Measurements from ENCODE around the gene EMP2. TPM values are rescaled to one million over a fixed set of nuclear protein-coding genes. Genes with fewer than 3 reads are reported as not detected.

Gene EMP2
- total RNA-seq, 2 experiments from 2014 or later = not detected

DNA sequence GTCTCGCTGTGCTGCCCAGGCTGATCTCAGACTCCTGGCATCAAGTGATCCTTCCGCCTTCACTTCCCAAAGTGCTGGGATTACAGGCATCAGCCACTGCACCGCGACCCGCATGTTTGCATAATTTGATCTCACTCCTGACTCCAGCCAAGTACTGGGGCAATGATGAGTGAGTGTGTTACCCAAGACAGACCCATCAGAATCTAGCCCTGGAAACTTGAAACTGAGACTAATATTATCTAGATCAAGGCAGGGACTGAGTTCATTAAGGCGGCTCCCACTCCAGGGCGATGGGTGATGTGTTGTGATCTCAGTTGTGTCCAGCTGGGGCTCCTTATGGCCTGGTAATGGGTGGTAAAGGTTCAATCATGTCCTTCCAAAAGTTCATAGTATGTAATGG, 53.4 kb downstream of the EMP2 start:
- Mint-ChIP-seq H3K36me3 (no peaks in the 10 kb centered on the region), H3K27me3 (no peaks in the 10 kb centered on the region), H3K4me1 (peaks cover 4% of the 10 kb centered on the region), H3K27ac (no peak overlapping the region), H3K9me3 (no peaks in the 10 kb centered on the region), H3K4me3 (no peak overlapping the region)
- DNase-seq (no peak), ATAC-seq (ENCODE audit: low read depth) (no peak)
- POLR2A ChIA-PET = no interaction called here

DNA sequence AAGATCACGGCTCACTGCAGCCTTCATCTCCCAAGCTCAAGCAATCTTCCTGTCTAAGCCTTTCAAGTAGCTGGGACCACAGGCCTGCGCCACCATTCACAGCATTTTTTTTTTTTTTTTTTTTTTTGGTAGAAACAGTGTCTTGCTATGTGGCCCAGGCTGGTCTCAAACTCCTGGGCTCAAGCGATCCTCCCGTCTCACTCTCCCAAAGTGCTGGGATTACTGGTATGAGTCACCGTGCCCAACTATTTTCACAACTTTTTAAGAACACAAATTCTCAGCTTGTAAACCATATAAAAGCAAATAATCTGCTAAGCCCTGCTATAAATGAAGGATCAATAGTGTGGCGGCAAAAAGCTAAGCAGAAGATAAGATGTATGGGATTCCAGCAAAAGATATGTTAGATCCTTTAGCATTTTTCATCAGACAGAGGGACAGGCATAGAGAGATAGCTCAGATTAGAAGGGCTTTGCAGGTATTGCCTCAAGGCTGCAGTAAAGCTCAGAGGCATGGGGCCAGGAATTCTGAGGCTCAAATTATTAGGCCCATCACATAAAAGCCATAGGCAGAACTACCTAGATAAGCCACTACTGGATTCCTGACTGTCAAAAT, 55.1 kb downstream of the EMP2 start:
- ATAC-seq (ENCODE audit: low read depth) (no peak), DNase-seq (no peak)
- no peak overlapping the region for H3K4me3 Mint-ChIP-seq
- no peak overlapping the region for H3K27ac Mint-ChIP-seq
- POLR2A ChIA-PET = no interaction called here
- H3K36me3 Mint-ChIP-seq = no peaks in the 10 kb centered on the region
- no peaks in the 10 kb centered on the region for H3K9me3 Mint-ChIP-seq
- peaks cover 4% of the 10 kb centered on the region for H3K4me1 Mint-ChIP-seq
- no peaks in the 10 kb centered on the region for H3K27me3 Mint-ChIP-seq

DNA sequence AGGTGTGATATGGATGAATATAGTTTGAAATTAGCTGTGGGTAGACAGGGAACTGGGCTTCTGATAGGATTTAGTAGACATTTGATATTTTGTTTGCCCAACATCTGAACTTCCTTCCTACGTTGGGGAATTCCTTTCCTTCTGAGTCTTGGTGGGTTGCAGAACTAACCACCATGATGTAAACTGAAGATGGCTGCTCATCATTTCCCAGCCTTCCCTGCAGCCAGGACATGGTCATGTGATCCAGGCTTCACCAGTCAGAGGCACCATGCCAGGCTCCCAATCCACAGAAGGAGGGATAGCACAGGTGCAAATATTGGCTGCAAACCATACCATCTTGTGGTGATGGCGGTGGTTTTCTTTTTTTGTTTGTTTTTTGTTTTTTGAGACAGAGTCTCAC, 57.4 kb downstream of the EMP2 start:
- Mint-ChIP-seq H3K27ac (no peak overlapping the region), H3K4me3 (no peak overlapping the region)
- no peak for ATAC-seq (ENCODE audit: low read depth)

DNA sequence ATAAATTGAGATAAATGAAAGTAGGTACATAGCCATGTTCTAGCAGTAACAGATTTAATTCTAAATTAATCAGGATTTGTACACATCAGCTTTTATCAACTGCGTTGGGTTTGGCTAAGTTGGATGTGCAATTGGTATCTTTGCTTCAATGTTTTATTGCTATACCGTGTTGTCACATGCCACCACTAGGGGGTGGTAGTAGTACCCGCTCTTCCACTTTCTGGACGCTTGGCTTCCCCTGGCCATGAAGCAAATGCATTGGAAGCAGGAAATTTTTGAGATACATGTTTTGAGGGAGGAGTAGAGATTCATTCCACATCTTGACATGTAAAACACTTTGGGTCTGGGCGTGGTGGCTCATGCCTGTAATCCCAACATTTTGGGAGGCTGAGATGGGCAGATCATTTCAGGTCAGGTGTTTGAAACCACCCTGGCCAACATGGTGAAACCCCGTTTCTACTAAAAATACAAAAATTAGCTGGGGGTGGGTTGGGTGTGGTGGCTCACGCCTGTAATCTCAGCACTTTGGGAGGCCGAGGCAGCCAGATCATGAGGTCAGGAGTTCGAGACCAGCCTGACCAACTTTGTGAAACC, 58.6 kb downstream of the EMP2 start:
- POLR2A ChIA-PET = no interaction called here
- no peak overlapping the region for H3K27ac Mint-ChIP-seq
- no peaks in the 10 kb centered on the region for H3K4me1 Mint-ChIP-seq
- H3K36me3 Mint-ChIP-seq = no peaks in the 10 kb centered on the region
- no peak overlapping the region for H3K4me3 Mint-ChIP-seq
- H3K9me3 Mint-ChIP-seq = no peaks in the 10 kb centered on the region
- no peaks in the 10 kb centered on the region for H3K27me3 Mint-ChIP-seq
- no peak for ATAC-seq (ENCODE audit: low read depth)
- DNase-seq = no peak

More for the DNA sequence above, 57.4 kb downstream of the EMP2 start:
- POLR2A ChIA-PET = interaction anchor here (0.6 kb wide), 1 partner anchor 117 kb away, joined by 4 read pairs; no protein-coding TSS in a partner anchor
- Mint-ChIP-seq H3K36me3 (no peaks in the 10 kb centered on the region), H3K4me1 (no peaks in the 10 kb centered on the region), H3K9me3 (no peaks in the 10 kb centered on the region), H3K27me3 (no peaks in the 10 kb centered on the region)
- no peak for DNase-seq

DNA sequence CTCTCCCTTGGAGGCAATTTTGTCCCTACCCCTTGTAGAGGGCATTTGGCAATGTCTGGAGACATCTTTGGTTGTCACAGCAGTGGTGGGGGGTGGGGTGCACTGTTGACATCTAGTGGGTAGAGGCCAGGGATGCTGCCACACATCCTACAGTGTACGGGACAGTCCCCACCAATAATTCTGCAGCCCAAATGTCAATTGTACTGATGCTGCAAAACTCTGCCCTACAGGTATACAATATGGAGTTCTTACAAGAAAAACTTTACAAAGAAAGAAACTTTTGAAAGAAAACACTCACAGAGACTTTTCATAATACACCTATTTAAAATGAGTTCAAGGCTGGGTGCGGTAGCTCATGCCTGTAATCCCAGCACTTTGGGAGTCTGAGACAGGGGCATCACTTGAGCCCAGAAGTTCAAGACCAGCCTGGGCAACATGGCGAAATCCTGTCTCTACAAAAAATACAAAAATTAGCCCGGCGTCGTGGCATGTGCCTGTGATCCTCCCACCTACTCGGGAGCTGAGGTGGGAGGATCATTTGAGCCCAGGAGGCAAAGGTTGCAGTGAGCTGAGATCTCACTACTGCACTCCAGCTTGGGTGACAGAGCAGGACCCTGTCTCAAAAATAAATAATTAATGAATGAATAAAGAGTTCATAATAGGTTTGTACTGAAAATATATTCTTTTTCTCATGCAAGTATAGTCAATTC, 59.4 kb downstream of the EMP2 start:
- no peaks in the 10 kb centered on the region for H3K36me3 Mint-ChIP-seq
- no peak overlapping the region for H3K4me3 Mint-ChIP-seq
- H3K9me3 Mint-ChIP-seq = no peaks in the 10 kb centered on the region
- H3K27ac Mint-ChIP-seq = no peak overlapping the region
- no peaks in the 10 kb centered on the region for H3K4me1 Mint-ChIP-seq
- DNase-seq (no peak), ATAC-seq (ENCODE audit: low read depth) (no peak)
- POLR2A ChIA-PET = no interaction called here
- H3K27me3 Mint-ChIP-seq = no peaks in the 10 kb centered on the region

DNA sequence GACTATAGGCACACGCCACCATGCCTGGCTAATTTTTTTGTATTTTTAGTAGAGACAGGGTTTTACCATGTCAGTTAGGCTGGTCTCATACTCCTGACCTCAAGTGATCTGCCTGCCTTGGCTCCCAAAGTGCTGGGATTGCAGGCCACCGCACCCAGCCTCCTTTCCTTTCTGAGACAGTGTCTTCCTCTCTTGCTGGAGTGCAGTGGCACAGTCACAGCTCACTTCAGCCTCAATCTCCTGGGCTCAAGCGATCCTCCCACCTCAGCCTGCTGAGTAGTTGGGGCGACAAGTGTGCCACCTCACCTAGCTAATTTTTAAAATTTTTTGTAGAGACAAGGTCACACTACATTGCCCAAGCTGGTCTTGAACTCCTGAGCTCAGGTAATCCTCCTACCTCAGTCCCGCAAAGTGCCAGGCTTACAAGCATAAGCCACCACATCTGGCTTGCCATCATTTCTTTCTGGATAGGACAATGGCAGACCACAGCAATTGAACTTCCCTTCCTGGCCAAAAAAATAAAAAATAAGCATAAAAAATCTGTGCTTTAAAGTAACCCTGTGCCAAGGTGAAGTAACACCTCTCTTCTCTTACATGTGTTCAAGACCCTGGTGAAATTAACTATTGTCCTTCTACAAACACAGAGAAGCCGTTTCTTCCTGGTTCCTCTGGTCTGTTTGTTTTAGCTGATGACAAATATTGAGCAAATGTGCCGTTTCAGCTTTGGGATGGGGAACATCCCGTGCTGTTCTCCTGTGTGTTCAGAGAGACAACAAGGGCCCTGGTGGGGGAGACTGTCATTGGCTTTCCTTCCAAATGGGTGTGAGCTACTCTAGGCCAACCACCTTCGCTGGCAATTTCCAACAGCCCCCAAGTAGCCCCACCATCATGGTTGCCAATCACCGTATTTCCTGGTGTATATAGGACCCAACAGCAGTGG, 60.2 kb downstream of the EMP2 start:
- H3K4me3 Mint-ChIP-seq = no peak overlapping the region
- H3K36me3 Mint-ChIP-seq = no peaks in the 10 kb centered on the region
- ATAC-seq (ENCODE audit: low read depth) (no peak), DNase-seq (no peak)
- POLR2A ChIA-PET = no interaction called here
- no peaks in the 10 kb centered on the region for H3K4me1 Mint-ChIP-seq
- H3K9me3 Mint-ChIP-seq = no peaks in the 10 kb centered on the region
- H3K27ac Mint-ChIP-seq = no peak overlapping the region
- H3K27me3 Mint-ChIP-seq = no peaks in the 10 kb centered on the region

DNA sequence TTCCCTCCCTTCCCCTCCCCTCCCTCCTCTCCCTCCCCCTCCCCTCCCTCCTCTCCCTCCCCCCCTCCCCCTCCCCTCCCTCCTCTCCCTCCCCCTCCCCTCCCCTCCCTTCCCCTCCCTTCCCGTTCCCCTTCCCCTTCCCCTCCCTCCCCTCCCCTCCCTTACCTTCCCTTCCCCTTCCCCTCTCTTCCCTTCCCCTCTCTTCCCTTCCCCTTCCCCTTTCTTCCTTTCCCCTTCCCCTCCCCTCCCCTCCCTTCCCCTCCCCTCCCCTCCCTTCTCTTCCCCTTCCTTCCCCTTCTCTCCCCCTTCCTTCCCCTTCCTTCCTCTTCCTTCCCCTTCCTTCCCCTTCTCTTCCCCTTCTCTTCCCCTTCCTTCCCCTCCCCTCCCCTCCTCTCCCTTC, 61.1 kb downstream of the EMP2 start:
- H3K4me3 Mint-ChIP-seq = no peak overlapping the region
- no peaks in the 10 kb centered on the region for H3K9me3 Mint-ChIP-seq
- no peak for DNase-seq
- H3K36me3 Mint-ChIP-seq = no peaks in the 10 kb centered on the region
- no peak overlapping the region for H3K27ac Mint-ChIP-seq
- ATAC-seq (ENCODE audit: low read depth) = no peak
- H3K27me3 Mint-ChIP-seq = no peaks in the 10 kb centered on the region
- POLR2A ChIA-PET = no interaction called here
- no peaks in the 10 kb centered on the region for H3K4me1 Mint-ChIP-seq

DNA sequence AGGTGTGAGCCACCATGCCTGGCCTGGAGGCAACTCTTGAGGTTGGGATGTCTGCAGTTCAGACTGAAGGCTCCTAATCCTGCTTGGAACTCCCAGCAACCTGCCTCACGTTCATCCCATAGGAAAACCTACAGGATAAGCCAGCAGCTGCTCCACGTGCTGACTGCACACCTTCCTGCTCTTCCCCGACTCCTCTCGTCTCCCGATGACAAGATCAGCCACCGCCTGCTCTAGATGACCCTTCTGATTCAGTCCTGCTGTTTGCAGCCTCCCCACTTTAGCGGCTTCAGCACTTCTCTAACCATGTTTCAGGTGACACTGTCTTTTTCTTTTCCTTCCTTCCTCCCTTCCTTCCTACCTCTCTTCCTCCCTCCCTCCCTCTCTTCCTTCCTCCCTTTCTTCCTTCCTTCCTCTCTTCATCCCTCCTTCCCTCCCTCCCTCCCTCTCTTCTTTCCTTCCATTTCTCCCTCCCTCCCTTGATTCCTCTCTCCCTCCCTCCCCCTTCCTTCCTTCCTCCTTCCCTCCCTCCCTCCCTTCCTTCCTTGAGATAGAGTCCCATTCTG, 61.8 kb downstream of the EMP2 start:
- POLR2A ChIA-PET = no interaction called here
- Mint-ChIP-seq H3K27me3 (peaks cover under 1% of the 10 kb centered on the region), H3K4me1 (no peaks in the 10 kb centered on the region), H3K9me3 (no peaks in the 10 kb centered on the region), H3K27ac (no peak overlapping the region), H3K36me3 (no peaks in the 10 kb centered on the region), H3K4me3 (no peak overlapping the region)
- no peak for DNase-seq
- no peak for ATAC-seq (ENCODE audit: low read depth)

DNA sequence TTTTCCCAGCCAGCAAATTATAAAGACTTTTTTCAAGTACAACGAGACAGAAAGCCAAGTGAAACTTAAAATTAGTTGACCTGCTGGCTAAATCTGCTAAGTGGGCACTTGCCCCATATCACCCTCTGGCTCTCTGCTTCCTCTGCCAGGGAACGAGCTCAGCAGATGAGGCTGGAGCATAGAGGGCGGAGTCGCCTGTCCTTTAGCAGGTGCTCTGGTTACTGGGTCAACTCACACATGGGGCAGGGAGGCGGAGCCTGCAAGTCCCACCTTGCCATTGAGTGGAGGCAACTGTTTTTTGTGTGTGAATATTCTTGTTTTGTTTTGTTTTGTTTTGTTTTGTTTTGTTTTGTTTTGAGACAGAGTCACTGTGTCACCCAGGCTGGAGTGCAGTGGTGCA, 62.5 kb downstream of the EMP2 start:
- Mint-ChIP-seq H3K27ac (no peak overlapping the region), H3K27me3 (peaks cover 4% of the 10 kb centered on the region), H3K36me3 (no peaks in the 10 kb centered on the region), H3K4me3 (no peak overlapping the region), H3K4me1 (no peaks in the 10 kb centered on the region), H3K9me3 (no peaks in the 10 kb centered on the region)
- ATAC-seq (ENCODE audit: low read depth) = no peak
- no peak for DNase-seq
- POLR2A ChIA-PET = no interaction called here

DNA sequence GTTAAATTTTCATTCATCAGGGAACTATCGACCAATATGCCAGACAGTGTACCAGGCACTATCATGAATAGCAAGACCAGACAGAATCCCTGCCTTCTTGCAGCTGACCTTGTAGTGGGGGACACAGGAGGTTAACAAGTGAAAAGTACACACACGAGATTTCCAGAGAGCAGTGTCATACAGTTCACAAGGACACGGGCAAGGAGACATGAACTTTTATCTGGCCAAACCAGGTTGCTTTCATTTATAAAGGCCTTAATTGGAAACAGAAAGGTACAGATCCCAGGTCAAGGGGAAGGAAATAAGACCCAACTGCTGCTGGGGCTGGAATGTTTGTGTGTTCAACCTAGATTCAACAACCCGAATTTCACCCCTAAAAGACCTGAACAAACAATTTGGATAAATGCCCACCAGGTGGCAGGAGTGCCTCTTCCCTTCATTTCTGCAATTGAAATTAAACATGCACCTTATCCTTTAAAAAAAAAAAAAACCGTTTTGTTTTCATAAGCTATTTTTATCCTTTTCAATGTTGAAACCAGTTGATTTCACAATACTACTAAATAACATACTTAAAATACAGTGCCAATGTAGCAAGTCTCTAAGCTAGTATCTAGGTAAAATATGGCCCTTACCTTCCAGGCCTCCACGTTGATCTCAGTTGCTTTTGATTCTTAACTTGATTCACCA, 65.9 kb downstream of the EMP2 start:
- Mint-ChIP-seq H3K27me3 (peaks cover 9% of the 10 kb centered on the region), H3K4me3 (no peak overlapping the region), H3K9me3 (no peaks in the 10 kb centered on the region), H3K36me3 (no peaks in the 10 kb centered on the region), H3K27ac (no peak overlapping the region), H3K4me1 (no peaks in the 10 kb centered on the region)
- ATAC-seq (ENCODE audit: low read depth) (no peak), DNase-seq (no peak)
- POLR2A ChIA-PET = interaction anchor here (0.6 kb wide), 1 partner anchor 42 kb away, joined by 3 read pairs; no protein-coding TSS in a partner anchor

DNA sequence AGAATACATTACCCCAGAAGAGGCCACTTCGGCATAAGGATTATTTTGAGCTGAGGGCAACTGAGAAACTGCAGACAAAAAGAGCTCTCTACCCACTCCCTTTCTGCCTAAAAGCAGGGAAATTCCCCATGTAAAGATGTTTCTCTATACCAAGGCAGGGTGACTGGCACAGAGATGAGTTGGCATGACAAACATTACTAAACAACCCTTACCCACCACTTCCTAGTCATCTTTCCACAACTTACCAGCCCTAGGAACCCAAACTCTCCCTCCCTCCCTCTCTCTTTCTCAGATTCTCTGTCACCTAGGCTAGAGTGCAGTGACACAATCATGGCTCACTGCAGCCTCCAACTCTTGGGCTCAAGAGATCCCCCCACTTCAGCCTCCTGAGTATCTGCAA, 68.6 kb downstream of the EMP2 start:
- Mint-ChIP-seq H3K27ac (no peak overlapping the region), H3K9me3 (no peaks in the 10 kb centered on the region), H3K36me3 (no peaks in the 10 kb centered on the region), H3K4me3 (no peak overlapping the region), H3K27me3 (peaks cover 12% of the 10 kb centered on the region), H3K4me1 (no peaks in the 10 kb centered on the region)
- DNase-seq = no peak
- POLR2A ChIA-PET = no interaction called here
- no peak for ATAC-seq (ENCODE audit: low read depth)

DNA sequence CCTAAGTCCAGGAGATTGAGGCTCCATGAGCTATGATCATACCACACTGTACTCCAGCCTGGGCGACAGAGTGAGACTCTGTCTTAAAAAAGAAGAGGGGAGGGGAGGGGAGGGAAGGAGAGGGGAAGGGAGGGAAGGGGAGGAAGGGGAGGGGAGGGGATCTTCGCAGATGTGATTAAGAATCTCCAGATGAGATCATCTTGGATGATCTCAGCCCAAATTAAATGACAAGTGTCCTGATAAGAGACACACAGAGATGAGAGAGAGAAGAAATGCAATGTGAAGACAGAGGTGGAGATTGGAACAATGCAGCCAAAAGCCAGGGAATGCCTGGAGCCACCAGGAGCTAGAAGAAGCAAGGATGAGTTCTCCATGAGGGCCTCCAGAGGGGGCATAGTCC, 70.1 kb downstream of the EMP2 start:
- H3K4me3 Mint-ChIP-seq = no peak overlapping the region
- no peaks in the 10 kb centered on the region for H3K9me3 Mint-ChIP-seq
- no peaks in the 10 kb centered on the region for H3K4me1 Mint-ChIP-seq
- DNase-seq (no peak), ATAC-seq (ENCODE audit: low read depth) (no peak)
- no peaks in the 10 kb centered on the region for H3K36me3 Mint-ChIP-seq
- POLR2A ChIA-PET = interaction anchor here (1.2 kb wide), 1 partner anchor 196 kb away, joined by 9 read pairs; no protein-coding TSS in a partner anchor
- no peak overlapping the region for H3K27ac Mint-ChIP-seq
- peaks cover 12% of the 10 kb centered on the region for H3K27me3 Mint-ChIP-seq
